C4-2B (cell line): Measurements from ENCODE around the gene DNAJC22.

ENCODE experiments used
- H3K27ac ChIP-seq: fragments of 450-650 bp; 2 replicates; pipeline ENCODE4 v1.5.1; 2017
- CTCF ChIP-seq: fragments of 450-650 bp; conservative IDR thresholded peaks from 2 replicates; pipeline ENCODE4 v1.5.1; 2017; ENCODE audit warnings: mild to moderate bottlenecking
- ZFX ChIP-seq: fragments of 450-650 bp; IDR thresholded peaks from 2 replicates; pipeline ENCODE4 v1.6.1; 2017

The DNAJC22 gene

DNA sequence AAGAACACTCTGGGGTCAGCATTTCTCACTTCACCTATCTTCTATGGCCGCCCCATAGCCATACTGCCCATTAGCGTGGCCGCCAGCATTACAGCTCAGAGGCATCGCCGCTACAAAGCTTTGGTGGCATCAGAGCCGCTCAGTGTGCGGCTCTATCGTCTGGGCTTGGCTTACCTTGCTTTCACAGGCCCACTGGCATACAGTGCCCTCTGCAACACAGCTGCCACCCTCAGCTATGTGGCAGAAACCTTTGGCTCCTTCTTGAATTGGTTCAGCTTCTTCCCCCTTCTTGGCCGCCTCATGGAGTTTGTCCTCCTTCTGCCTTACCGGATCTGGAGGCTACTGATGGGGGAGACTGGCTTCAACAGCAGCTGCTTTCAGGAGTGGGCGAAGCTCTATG, 2.6 kb downstream of the DNAJC22 start:
- TF ChIP-seq CTCF, result no peak
- TF ChIP-seq ZFX, result no peak

DNA sequence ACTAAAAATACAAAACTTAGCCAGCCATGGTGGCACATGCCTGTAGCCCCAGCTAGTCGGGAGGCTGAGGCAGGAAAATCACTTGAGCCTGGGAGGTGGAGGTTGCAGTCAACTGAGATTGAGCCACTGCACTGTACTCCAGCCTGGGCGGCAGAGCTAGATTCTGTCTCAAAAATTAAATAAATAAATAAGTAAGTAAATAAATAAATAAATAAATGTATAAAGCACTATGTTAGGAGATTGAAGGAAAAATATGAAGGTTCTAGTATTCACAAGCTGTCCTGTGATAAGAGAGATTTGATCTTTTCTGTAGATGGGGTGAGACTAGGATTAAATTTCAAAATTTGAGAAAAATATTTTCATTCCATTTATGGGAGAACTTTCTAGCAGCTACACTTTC, 5.7 kb downstream of the DNAJC22 start:
- TF ChIP-seq ZFX, result no peak
- TF ChIP-seq CTCF, result no peak
- H3K27ac ChIP-seq, result no peak overlapping the region

More for the DNA sequence above, 2.6 kb downstream of the DNAJC22 start:
- H3K27ac ChIP-seq, result peak overlapping the region; percentile 92; the same call in 1 of the 2 replicates

DNA sequence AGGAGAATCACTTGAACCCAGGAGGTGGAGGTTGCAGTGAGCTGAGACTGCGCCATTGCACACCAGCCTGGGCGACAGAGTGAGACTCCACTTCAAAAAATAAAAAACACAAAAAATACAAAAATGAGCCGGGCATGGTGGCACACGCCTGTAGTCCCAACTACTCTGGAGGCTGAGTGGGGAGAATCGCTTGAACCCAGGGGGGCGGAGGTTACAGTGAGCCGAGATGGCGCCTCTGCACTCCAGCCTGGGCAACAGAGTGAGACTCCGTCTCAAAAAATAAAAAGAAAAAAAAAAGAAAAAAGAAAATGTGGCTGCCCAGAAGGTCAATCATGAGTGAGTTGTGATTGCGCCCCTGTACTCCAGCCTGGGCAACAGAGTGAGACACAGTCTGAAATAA, 9.2 kb downstream of the DNAJC22 start:
- TF ChIP-seq CTCF (no peak), ZFX (no peak)
- no peak overlapping the region for H3K27ac ChIP-seq

DNA sequence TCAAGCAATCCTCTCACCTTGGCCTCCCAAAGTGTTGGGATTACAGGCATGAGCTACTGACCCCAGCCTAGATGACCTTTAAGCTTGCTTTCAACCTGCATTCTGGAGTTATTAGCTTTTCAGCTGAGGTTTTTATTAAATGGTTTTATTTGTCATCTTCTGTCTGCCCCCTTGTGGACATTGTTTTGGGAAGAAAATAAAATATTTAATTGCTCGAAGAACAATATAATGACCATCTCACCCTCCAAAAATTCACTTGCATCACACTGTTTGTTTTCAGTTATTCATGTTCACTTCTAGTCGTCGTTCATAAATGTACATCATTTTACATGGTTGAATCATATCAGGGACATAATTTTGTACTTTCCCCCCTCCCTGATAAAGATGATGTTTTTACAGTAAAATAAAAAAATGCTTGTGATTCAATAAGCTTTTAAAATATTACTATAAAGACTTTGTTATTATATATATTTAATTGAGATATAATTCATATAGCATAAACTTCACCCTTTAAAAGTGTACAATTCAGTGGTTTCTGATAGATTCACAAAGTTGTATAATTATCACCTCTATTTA, 10.5 kb downstream of the DNAJC22 start:
- no peak for TF ChIP-seq ZFX
- peak; percentile 82 for TF ChIP-seq CTCF
- H3K27ac ChIP-seq, result no peak overlapping the region

DNA sequence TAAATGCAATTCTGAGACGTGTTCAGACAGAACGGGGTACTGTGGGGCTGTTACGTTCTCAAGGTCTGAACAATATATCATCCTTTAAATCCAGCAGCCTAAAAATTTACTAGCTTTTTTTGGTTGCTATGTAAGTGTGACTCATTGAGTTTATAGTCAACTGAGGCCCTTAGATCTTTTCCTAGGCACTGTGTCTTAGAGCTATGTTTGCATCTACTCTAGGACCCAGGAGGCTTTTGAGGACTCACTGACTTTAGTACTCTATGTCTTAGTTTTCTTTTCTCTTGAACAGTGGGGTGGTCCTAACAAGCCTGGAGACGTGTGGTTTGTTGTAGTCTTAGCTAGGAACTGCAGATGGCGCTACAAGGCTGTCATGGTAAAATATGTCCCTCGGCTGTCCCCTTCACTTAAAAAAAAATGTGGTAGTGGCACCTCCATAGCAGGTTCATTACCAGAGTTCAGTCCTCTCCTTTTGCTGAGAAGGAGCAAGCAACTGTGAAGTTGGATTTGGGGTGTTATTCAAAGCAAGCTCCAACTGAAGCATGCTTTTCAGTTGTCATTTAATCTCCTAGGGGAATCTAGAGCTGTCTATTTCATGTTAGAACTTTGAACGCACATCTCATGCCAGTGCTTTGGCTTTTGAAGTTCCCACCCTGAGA, 11.9 kb downstream of the DNAJC22 start:
- peak; percentile 88 for TF ChIP-seq CTCF
- TF ChIP-seq ZFX, result no peak
- no peak overlapping the region for H3K27ac ChIP-seq

- no peak overlapping the region for H3K27ac ChIP-seq
- TF ChIP-seq ZFX (no peak), CTCF (no peak)
Measured at GRCh38 chr12:49359671-49360070, 13.0 kb downstream of the DNAJC22 start.

DNA sequence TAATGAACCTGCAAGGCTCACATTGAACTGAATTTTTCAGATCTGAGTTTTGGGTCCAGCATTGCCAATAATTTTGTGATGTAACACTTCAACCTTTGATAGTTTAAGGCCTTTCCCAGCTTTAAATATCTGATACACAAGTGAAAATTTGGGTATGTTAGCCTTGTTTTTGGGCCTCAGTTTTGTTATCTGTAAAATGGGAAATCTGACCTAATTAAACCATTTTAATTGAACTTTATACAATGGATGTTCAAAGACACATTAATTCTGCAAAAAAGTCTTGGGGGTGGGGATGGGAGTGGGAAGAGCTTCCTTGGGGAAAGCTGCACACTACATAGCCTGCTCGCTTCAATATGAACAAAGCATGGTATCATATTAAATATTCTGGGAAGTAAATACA, 15.4 kb downstream of the DNAJC22 start:
- TF ChIP-seq ZFX (no peak), CTCF (no peak)
- H3K27ac ChIP-seq, result no peak overlapping the region
